KMS-11 (cell line): ENCODE measurements around the gene LAG3.

ENCODE experiments used
- H2AFZ ChIP-seq: fragments of 200-600 bp; sonication (generic); 2 replicates; pipeline ENCODE4 v1.6.1; 2016; ENCODE audit warnings: antibody characterized with exemption, mixed run types, low read depth
- H3K27ac ChIP-seq: fragments of 200-600 bp; sonication (generic); 2 replicates; pipeline ENCODE4 v1.6.1; 2016; ENCODE audit warnings: mild to moderate bottlenecking, mixed run types
- H3K27me3 ChIP-seq: fragments of 200-600 bp; sonication (generic); 2 replicates; pipeline ENCODE4 v1.6.1; 2017; ENCODE audit warnings: mild to moderate bottlenecking, low read depth, mixed run types, moderate library complexity; ENCODE audit not compliant: insufficient read depth
- H3K36me3 ChIP-seq: fragments of 200-600 bp; sonication (generic); 2 replicates; pipeline ENCODE4 v1.6.1; 2017; ENCODE audit warnings: mild to moderate bottlenecking, mixed run types; ENCODE audit not compliant: insufficient read depth
- H3K4me1 ChIP-seq: fragments of 200-600 bp; sonication (generic); 2 replicates; pipeline ENCODE4 v1.6.1; 2016; ENCODE audit warnings: mild to moderate bottlenecking, low read depth, mixed run types; ENCODE audit not compliant: poor library complexity, severe bottlenecking
- H3K4me2 ChIP-seq: fragments of 200-600 bp; sonication (generic); 2 replicates; pipeline ENCODE4 v1.7.0; 2016; ENCODE audit warnings: mild to moderate bottlenecking, mixed run types
- H3K4me3 ChIP-seq: fragments of 200-600 bp; sonication (generic); IDR thresholded peaks from 2 replicates; pipeline ENCODE4 v1.6.1; 2017; ENCODE audit warnings: low read depth, low read length, mixed read lengths; ENCODE audit not compliant: insufficient read depth
- H3K79me2 ChIP-seq: fragments of 200-600 bp; sonication (generic); 2 replicates; pipeline ENCODE4 v1.6.1; 2016; ENCODE audit warnings: low read depth, mixed run types; ENCODE audit not compliant: insufficient read depth
- H3K9ac ChIP-seq: fragments of 200-600 bp; sonication (generic); 2 replicates; pipeline ENCODE4 v1.6.1; 2016; ENCODE audit warnings: mild to moderate bottlenecking, mixed run types
- H4K20me1 ChIP-seq: fragments of 200-600 bp; sonication (generic); 2 replicates; pipeline ENCODE4 v1.6.1; 2016; ENCODE audit warnings: mild to moderate bottlenecking, mixed run types; ENCODE audit not compliant: insufficient read depth
- TF ChIP-seq, protein P1 (sequence below): fragments of 200-600 bp; sonication (generic); conservative IDR thresholded peaks from 2 replicates; pipeline ENCODE4 v1.6.1; 2017; ENCODE audit warnings: low read depth, mild to moderate bottlenecking, antibody characterized with exemption, low read length, moderate library complexity, mixed read lengths

LAG3 gene

DNA sequence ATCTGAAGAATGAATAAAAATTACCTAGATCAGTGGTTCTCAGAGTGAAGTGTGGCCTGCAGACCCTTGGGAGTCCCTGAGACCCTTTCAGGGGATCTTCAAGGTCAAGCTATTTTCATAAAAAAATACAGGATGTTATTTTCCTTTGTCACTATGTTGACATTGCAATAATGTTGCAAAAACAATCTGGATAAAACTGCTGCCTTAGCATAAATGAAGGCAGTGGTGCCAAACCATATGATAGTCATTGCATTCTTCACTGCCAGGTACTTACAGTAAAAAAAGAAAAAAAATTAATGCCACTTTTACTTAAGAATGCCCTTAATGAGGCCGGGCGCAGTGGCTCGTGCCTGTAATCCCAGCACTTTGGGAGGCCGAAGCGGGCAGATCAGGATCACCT lies 15.0 kb downstream of the LAG3 start:
- no peaks in the 10 kb centered on the region for H4K20me1 ChIP-seq
- no peak overlapping the region for H3K9ac ChIP-seq
- TF ChIP-seq, protein P1, sequence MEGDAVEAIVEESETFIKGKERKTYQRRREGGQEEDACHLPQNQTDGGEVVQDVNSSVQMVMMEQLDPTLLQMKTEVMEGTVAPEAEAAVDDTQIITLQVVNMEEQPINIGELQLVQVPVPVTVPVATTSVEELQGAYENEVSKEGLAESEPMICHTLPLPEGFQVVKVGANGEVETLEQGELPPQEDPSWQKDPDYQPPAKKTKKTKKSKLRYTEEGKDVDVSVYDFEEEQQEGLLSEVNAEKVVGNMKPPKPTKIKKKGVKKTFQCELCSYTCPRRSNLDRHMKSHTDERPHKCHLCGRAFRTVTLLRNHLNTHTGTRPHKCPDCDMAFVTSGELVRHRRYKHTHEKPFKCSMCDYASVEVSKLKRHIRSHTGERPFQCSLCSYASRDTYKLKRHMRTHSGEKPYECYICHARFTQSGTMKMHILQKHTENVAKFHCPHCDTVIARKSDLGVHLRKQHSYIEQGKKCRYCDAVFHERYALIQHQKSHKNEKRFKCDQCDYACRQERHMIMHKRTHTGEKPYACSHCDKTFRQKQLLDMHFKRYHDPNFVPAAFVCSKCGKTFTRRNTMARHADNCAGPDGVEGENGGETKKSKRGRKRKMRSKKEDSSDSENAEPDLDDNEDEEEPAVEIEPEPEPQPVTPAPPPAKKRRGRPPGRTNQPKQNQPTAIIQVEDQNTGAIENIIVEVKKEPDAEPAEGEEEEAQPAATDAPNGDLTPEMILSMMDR: no peak
- H3K4me1 ChIP-seq: peaks cover 17% of the 10 kb centered on the region
- H2AFZ ChIP-seq: no peak overlapping the region
- no peak overlapping the region for H3K27ac ChIP-seq
- no peaks in the 10 kb centered on the region for H3K79me2 ChIP-seq
- no peaks in the 10 kb centered on the region for H3K36me3 ChIP-seq
- H3K27me3 ChIP-seq: no peaks in the 10 kb centered on the region
- H3K4me2 ChIP-seq: no peak overlapping the region
- H3K4me3 ChIP-seq: no peak overlapping the region

DNA sequence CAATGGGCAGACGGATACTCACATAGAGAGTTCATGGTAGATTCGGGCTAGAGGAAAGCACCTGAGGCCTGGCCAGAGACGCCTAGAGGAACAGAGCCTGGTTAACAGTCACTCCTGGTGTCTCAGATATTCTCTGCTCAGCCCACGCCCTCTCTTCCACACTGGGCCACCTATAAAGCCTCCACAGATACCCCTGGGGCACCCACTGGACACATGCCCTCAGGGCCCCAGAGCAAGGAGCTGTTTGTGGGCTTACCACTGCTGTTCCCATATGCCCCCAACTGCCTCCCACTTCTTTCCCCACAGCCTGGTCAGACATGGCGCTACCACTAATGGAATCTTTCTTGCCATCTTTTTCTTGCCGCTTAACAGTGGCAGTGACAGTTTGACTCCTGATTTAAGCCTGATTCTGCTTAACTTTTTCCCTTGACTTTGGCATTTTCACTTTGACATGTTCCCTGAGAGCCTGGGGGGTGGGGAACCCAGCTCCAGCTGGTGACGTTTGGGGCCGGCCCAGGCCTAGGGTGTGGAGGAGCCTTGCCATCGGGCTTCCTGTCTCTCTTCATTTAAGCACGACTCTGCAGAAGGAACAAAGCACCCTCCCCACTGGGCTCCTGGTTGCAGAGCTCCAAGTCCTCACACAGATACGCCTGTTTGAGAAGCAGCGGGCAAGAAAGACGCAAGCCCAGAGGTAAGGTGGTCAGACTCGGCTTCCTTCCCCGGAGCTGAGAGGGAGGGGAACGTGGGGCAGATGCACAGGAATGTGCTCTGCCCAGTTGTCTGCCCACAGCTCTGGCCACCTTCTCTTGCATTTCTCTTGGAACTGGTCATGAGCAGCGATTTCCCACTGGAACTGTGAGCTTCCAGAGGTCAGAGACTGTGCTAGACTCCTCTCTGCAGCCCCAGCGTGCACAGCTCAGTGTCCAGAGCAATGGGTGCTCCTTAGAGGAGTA lies 16.9 kb downstream of the LAG3 start, which contains the start of gene CD4:
CD4 (plus strand) TSS at position 557 of the 953 bp plus-strand sequence. CDS start 10,611 bp downstream, outside the sequence.
- H3K27me3 ChIP-seq: no peaks in the 10 kb centered on the region
- no peaks in the 10 kb centered on the region for H3K36me3 ChIP-seq
- H3K27ac ChIP-seq: no peak within 1 kb of the TSS
- no peaks in the 10 kb centered on the region for H3K79me2 ChIP-seq
- H2AFZ ChIP-seq: no peak within 1 kb of the TSS
- no peak within 1 kb of the TSS for H3K9ac ChIP-seq
- TF ChIP-seq, protein P1: no peak
- no peaks in the 10 kb centered on the region for H4K20me1 ChIP-seq
- H3K4me2 ChIP-seq: no peak within 1 kb of the TSS
- peaks cover 4% of the 10 kb centered on the region for H3K4me1 ChIP-seq
- no peak within 1 kb of the TSS for H3K4me3 ChIP-seq

- no peaks in the 10 kb centered on the region for H4K20me1 ChIP-seq
- no peaks in the 10 kb centered on the region for H3K4me1 ChIP-seq
- no peaks in the 10 kb centered on the region for H3K27me3 ChIP-seq
- no peak overlapping the region for H3K4me2 ChIP-seq
- H2AFZ ChIP-seq: no peak overlapping the region
- no peak overlapping the region for H3K27ac ChIP-seq
- no peak overlapping the region for H3K4me3 ChIP-seq
- TF ChIP-seq, protein P1: no peak
- H3K9ac ChIP-seq: no peak overlapping the region
- no peaks in the 10 kb centered on the region for H3K36me3 ChIP-seq
- H3K79me2 ChIP-seq: no peaks in the 10 kb centered on the region
Observed at GRCh38 chr12:6790496-6791150, 18.3 kb downstream of the LAG3 start.

DNA sequence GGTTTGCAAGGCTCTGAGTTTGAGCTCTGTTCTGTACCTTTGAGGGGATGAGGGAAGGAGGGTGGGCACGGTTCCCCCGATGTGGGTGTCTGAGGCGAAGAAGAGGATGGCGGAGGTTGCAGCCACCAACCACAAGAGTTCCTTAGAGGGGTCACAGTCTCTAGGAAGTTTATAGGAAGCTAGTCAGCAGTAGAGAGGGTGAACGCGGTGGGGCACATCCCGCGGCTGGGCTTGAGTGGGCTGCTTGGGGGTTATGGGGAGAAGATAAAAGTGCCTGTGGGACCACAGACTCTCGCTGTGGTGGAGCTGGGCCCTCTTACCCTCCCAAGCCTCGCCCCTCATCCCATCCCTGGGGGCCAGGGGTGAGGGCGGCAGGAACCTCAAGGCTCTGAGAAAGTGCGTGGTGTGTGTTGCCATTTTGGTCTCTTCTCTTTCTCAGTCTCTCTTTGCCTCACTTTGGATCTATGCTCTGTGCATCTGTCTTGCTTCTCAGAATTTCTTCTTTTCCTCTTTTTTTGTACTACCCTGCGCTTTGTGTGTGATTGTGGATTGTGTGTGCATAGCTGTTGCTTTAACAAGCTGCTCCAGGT lies 19.7 kb downstream of the LAG3 start:
- H3K27ac ChIP-seq: no peak overlapping the region

More for the DNA sequence above, 19.7 kb downstream of the LAG3 start:
- no peaks in the 10 kb centered on the region for H4K20me1 ChIP-seq
- TF ChIP-seq, protein P1: no peak
- H3K4me1 ChIP-seq: no peaks in the 10 kb centered on the region
- no peaks in the 10 kb centered on the region for H3K79me2 ChIP-seq
- no peak overlapping the region for H2AFZ ChIP-seq
- no peak overlapping the region for H3K9ac ChIP-seq
- H3K4me2 ChIP-seq: no peak overlapping the region
- H3K36me3 ChIP-seq: no peaks in the 10 kb centered on the region
- H3K4me3 ChIP-seq: no peak overlapping the region
- no peaks in the 10 kb centered on the region for H3K27me3 ChIP-seq
